Stimulated activated CD4-positive, alpha-beta T cell treated with anti-CD3 and anti-CD28 coated beads, Interleukin-1b, Interleukin-23, amount 100 ng/mL, for 24 hours (primary cell): Measurements from ENCODE around the gene FGD4.
"Not testable (repeated sequence)": the region's sequence is repeated elsewhere in the genome, so short reads cannot be mapped to it uniquely, and the experiment has no call there.

Source experiments
- DNase-seq, 4 experiments: peaks; one replicate each; pipeline ENCODE4 v3.0.0-alpha.2; 2020; ENCODE audit warnings: low read depth in 4 of 4, low spot score in 1 of 4

The FGD4 gene

DNA sequence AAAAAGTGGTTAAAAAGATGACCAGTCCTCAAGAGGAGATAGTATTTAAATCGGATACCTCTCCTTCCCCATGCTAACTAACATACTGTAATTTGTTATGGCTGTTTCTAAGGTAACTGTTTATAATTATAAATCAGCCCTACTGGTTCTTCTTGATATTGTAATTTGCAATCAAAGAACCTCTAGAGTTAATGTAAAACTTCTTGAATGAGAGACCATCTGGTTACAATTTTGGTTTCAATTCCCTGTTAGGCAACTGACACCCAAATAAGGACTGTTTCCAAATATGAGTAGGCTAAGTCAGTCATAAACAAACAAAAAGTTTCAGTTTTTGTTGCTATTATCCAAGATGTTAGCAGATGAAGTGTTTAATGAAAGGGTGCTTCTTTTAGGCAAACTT, 159.5 kb downstream of the FGD4 start:
- no peak for DNase-seq

DNA sequence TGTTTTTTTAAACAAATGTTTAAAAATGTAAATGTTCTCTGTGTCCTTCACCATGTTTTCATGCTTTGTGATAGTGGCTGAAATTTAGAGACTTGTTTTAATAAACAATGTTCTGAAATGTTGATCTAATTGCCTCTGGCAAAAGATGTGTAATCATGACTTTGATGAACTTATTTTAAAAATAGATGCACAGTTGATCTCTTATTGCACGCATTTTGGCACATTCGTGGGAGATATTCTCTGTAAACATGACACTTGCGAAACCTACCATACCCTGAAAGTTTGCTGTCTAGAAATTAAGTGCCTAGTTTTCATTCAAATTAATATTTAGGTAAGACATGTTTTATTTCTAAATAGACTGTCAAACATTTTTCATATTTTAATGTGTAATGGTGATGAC, 160.1 kb downstream of the FGD4 start:
- no peak for DNase-seq

DNA sequence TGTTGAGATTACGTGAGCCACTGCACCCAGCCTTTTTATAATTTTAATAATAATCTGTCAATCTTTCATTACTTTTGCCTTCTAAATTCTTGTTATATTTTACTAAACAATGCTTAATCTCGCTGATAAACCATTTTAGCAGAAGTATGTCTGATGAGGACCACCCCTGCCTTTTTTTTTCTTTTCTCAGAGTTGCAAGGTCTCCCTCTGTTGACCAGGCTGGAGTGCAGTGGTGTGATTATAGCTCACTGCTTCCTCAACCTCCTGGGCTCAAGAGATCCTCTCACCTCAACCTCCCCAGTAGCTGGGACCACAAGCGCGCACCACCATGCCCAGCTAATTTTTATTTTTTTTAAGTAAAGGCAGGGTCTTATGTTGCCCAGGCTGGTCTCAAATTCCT, 161.2 kb downstream of the FGD4 start:
- no peak for DNase-seq

DNA sequence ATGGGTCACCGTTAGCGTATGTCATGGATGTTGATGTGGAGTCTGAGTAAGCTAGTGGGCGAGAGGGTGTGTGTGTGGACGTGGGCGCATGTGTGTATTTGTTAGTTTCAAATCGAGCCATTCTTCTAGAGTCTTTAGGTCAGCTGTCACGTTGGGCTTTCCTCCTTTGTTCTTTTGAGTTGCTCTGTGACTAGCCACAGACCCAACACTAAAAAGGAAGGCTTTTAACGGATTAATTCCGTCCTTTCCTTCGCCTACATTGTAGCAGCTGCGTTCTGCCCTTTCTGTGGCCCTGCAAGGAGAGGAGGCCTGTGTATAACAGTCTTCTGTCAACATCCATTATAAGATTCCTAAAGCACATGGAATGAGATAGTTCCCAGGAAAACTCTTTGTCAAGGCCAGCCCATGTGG, 162.6 kb downstream of the FGD4 start:
- no peak for DNase-seq

DNA sequence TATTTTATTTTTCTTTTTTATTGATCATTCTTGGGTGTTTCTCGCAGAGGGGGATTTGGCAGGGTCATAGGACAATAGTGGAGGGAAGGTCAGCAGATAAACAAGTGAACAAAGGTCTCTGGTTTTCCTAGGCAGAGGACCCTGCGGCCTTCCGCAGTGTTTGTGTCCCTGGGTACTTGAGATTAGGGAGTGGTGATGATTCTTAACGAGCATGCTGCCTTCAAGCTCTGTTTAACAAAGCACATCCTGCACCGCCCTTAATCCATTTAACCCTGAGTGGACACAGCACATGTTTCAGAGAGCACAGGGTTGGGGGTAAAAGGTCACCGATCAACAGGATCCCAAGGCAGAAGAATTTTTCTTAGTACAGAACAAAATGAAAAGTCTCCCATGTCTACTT, 163.1 kb downstream of the FGD4 start:
- DNase-seq, result not testable (repeated sequence)

DNA sequence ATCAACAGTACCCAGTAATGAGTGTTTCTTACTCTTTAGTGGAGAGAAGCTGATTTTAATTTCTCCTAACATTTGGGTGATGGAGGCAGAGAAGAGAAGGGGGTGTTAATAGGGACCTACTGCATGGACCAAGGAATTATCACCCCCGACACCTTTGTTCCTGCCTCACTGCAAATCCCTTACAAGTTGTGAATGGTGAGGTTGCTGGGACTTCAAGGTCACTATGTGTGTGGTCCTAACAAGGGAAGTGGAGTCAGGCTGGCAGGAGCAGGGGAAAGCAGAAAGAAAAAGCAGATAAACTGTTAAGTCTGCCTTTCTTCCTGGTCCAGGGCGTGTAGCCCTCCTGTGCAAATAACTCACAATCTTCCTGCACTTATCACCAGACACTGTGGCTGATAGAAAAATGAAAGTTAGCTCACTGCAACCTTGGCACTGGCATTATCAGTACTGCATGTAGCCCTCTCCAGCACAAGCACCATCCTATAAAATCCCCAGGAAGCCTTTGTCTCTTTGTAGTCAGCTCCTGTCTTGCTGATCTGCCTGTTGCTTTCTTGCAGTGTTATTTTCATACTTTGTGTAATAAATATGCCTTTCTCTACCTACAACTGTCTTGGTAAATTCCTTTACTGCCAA, 167.4 kb downstream of the FGD4 start:
- DNase-seq, result no peak

DNA sequence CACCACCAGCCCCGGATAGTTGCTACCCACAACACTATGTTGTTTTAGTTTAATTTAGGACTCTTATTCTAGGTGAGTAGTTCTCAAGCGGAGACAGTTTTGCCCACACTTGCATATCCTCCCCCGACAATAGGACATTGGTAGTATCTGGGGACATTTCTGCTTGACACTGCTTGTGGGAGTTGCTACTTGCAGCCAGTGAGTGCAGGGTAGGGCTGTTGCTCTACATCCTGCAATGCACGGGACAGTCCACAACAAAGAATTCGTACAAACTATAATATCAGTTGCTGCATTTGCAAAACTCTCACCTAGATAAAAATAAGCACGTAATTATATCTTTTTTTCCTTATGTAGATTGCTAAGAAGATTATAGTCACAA, 167.9 kb downstream of the FGD4 start:
- no peak for DNase-seq

DNA sequence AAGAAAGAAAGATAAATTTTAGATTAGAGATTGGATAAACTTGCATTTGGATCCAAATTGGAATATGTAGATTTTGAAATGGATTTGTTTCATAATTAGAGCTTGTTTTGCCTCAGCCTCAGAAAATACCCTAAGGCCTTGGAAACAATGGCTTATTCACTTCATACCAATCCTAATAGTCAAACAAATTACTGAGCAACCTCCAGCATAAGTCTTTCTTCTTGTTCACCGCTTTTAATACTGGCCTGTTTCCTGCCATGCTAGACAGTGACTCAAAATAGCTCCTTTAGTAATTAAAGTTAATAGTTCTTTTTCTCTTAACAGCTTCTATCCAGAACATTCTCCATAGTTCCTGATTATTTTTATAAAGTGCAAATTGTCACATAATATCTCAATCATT, 168.9 kb downstream of the FGD4 start:
- no peak for DNase-seq

DNA sequence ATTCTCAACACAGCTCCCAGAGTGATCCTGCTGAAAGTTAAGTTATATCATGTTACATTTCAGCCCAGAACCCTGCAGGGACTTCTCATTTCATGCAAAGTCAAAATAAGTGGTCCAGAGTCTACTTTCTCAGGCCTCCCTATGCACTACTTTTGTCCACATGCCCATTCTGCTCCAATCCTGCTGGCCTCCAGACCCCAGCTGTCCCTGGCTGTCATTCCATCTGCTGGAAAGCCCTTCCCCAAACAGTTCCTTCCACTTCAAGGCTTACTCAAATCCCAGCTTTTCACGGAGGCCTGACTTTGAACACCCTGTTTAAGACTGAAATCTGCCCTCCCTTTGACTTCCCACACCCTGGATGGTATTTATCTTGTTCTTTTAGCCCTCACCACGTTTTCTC, 169.9 kb downstream of the FGD4 start:
- no peak for DNase-seq

DNA sequence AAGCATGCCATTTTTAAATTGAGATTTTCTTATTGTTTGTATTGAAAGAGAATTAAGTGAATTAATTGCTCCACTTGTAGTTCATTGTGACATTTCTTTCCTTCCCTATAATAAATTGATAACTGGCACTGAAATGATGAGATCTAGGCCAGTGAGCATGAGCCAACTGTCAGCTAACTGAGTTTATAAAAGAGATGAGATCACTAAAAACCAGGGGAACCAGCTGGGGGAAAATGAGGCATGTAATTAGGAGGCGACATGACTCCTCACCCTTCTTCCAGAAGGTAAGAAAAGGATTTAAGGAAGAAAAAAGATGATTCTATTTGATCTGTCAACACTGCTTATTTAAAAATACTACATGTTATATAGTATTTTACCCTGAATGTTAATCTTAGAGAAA, 175.2 kb downstream of the FGD4 start:
- DNase-seq, result no peak

DNA sequence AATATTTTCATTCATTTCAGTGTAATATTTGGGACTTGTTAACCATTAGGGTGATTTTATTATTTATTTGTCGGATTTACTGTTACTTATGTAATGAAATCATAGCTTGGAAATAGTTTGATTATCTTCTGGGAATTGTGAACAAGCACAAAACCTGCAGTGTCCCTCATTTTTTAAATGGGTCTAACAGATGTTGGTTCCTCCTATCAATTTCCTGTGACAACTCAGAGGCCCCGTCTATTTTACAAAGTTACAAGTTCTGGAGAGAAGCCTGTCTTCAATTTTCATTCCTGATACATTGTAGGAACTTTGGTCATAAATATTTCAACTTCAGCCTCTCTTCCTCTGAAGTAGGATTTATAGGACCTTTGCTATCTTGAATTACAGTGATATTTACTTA, 178.0 kb downstream of the FGD4 start:
- DNase-seq, result no peak

DNA sequence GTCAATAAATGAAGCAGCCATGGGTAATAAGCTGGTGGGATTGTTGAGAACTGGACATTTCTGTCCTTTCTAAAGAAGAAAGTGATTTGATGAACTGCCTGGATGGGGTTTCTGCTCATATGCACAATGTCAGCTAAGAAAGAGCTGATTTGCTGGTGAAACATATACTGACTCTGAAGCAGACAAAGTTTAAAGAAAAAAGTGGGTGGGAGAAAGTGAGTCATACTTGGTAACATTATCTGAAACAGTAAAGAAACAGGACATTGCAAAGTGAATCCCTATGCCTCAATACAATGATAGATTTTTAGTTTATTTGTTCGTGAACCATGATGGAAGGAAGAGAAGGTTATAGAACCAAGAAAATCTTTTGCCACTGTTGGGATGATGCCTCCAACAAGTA, 184.2 kb downstream of the FGD4 start:
- no peak for DNase-seq

DNA sequence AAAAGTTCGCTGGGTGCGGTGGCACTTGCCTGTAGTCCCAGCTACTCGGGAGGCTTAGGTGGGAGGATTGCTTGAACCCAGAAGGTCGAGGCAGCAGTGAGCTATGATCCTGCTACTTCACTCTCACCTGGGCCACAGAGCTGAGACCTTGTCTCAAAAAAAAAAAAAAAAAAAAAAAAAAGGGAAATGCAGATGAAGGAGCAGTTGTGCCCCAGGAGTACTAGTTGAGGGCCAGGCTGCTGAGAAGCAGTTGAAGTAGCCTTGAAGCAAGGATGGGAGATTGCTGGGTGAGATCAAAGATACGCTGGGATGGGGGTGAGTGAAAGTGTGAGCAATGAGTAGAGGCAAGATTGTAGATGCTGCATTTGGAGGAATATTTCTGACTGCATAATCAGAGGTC, 186.3 kb downstream of the FGD4 start:
- no peak for DNase-seq

DNA sequence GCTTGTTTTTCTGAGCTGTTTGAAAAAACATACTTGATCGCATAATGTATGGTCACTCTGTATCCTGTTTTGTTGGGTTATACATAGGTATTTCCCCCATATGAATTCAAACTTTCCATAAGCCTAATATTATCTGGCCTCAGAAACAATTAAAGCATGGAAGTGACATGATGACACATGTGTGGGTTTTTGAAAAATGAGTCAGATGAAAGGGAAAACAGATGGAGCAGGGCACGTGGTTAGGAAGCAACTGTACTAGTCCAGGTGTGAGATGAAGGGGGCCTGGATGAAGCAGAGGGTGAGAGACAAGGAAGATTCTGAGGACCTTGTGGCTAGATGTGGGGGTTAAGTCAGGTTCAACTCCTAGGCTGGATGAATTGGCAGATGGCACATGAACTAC, 187.0 kb downstream of the FGD4 start:
- DNase-seq, result no peak

DNA sequence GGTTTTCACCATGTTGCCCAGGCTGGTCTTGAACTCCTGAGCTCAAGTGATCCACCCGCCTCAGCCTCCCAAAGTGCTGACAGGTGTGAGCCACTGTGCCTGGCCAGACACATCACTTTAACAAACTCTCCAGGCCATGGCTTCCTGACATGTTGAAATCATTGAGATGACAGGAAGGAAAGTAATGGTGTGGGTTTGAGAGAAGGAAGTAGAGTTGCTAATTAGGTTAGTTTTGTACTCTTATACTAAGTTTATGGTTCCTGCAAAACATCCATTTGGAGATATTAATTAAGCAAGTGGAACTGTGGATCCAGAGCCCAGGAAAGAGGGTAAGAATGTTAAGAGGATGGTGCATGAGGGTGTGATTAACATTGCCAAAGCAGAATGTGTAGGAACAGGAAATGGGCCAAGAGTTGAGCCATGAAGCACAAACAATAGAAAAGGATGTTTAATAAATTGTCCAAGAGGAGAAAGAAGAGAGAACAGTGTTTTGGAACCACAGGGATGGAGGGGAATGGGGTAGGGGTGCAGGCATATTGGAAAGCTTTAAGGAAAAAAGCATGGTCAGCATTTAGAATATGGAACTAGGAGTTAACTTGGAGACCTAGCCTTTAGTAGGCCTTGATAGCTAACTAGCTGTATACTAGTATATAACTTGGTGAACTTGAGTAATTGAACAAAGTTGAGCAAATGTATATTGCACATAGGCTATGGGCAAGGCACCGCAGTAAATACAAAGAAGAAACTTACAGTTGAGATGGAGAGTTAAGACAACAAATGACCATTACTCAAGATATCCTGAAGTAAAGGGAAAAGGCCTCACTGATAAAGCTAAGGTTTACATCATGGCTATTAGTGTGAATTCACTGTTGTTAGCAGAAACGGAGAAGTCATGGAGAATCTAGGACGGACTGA, 188.5 kb downstream of the FGD4 start:
- DNase-seq, result no peak

DNA sequence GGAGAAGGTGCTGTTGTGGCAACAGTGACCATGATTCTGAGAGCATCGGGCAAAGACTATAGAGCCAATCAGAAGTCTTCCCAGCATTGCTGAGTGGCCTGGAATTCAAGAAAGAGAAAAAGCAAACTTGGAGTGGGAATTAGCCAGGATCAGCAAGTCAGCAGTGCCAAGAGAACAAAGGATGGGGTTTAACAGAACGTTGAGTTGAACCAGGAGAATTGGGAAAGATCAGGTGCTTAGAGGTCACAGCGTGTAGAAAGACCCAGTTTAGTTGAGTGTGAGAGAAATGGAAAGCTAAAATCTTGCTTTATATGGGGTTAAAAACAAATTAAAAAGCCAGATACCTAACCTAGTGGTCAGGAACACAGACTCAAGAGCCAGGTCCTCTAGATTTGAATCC, 189.2 kb downstream of the FGD4 start:
- DNase-seq, result no peak

DNA sequence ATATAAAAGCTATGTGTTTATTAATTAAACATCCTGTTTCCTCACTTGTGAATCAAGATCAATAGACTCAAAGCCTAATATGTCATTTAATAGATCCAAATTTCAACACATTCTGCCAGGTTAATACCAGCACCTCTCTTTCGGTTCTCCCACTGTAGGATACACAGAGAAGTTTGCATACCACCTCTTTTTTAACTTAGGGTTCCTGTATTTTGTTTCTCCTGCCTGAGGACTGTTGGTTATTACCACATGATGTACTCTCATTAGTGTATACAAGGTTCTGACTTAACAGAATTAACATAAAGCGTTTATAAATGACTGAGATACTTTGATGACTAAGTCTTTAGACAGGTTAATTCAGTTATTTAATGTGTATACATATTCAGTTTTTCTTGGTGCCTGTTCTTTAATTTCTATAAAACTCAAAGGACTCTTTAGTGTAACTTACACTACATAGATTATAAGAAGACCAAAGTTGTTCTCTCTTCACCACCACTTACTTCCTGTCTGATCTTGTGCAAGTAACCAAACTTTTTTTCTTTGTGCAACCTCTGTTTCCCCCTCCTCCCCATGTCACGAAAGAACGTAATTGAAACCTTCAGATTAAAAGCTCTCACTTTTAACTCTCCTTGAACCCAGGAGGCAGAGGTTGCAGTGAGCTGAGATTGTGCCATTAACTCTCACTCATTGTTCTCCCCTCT, 190.0 kb downstream of the FGD4 start:
- no peak for DNase-seq

DNA sequence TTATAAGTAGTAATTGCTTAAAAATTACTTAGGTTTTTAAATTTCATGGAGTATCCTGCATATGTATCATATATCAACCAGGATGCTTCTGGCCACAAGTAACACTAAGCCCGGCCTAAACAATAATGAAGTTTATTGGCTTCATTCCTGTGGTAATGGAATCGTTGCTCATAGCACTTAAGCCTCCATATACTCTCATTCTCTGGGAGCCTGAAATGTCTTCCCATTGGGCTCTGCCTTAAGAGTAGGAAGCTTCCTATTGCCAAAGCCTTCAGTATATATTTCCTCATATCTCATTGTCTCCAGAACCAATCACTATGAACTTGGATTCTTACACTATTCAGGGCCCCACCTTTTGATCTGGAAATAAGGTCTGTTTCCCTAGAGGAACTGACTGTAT, 195.9 kb downstream of the FGD4 start:
- DNase-seq, result no peak

DNA sequence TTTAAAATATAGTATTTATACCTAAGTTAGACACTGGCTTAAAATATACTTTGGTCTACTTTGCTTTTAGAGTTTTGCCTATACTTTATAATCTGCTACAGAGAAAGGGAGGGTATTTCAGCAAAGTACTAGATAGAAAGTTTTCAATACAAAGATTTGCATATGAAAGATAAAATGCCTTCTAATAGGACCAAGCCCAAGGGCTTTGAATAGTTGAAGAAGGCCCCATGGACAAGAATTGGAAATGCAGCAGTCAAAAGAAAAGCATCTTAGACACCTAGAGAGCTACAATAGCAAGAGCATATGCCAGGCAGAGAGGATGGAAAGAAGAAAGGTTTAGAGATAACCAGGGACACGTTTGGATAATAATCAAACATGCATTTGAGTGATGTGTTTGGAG, 196.7 kb downstream of the FGD4 start:
- no peak for DNase-seq

DNA sequence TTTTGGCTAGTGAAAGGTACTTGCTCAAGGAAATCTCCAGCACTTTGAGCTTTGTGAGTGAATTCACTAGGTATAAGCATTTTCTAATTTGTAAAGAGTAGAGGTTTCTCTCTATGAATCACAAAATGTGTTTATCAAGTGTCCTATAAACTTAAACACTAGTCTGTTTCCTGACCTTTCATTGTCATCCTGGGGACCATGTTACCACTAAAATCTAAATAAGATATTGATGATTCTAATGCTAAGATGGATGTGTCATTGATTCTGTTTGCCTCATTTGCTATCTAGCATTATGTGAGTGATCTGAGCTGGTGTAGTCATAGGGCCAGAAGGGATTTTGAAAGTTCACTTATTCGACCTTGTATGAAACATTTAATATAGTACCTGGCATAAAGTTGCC, 199.3 kb downstream of the FGD4 start:
- DNase-seq, result no peak

DNA sequence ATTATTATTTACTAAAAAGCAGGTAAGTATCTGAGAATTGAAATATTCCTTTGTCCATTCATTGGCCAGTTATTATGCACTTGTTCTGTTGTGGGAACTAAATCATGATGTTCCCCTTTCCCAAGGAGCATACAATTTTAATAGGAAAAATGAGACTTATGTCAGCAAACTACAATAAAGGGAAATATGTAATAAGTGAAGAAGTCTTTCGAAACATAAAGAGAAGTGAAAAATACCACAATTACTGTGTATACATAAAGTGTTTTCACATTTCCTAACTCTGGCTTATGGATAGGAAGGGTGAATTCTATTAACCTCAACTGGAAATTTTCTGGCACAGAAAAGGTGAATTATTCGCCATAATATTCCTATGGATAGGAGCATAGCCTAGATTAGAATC, 201.3 kb downstream of the FGD4 start:
- DNase-seq, result no peak

DNA sequence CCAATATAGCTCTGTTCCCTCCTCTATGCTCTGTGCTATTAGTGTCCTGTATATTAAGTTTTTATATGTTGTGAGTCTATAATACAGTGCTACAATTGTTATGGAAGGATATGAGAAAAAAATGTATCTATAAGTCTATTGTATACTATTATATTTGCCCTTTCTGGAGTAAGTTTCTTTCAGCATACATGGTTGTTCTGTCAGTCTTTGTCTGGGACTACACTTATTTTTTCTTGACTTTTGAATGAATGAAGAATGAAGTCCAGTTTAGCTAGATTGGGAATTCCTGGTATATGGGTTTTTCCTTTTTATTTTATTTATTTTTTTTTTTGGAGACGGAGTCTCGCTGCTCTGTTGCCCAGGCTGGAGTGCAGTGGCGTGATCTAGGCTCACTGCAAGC, 203.7 kb downstream of the FGD4 start:
- DNase-seq, result no peak
